Neural progenitor cell (in vitro differentiated cells): Measurements from ENCODE around the gene LAMB4.

Experiments used
- EZH2 ChIP-seq: fragments of 200-600 bp; sonication (generic); IDR thresholded peaks from 2 replicates; pipeline ENCODE4 v1.6.1; 2017; ENCODE audit warnings: antibody characterized with exemption, mild to moderate bottlenecking, moderate library complexity
- TF ChIP-seq, protein P1 (sequence below): fragments of 200-600 bp; sonication (generic); IDR thresholded peaks from 2 replicates; pipeline ENCODE4 v1.5.1; 2017; ENCODE audit warnings: antibody characterized with exemption, mild to moderate bottlenecking

DNA sequence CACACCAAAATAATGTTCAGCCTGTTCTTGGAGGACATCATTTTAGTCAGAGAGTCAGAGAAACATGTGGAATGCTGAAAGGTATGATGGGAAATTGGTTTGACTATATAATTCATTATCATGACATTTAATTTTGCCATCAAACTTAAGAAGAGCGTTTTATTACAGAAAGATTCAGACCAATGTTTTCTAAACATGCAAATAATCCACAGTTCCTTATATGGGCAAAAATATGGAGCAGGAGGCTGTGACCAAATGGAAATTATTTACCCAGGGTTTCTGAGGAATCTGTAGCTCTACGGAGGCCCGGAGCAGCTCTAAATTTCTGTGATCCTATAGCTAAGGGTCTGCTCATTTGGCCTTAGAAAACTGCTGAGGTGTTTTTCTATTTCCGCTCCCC is 33.2 kb downstream of the LAMB4 start:
- TF ChIP-seq, protein P1, sequence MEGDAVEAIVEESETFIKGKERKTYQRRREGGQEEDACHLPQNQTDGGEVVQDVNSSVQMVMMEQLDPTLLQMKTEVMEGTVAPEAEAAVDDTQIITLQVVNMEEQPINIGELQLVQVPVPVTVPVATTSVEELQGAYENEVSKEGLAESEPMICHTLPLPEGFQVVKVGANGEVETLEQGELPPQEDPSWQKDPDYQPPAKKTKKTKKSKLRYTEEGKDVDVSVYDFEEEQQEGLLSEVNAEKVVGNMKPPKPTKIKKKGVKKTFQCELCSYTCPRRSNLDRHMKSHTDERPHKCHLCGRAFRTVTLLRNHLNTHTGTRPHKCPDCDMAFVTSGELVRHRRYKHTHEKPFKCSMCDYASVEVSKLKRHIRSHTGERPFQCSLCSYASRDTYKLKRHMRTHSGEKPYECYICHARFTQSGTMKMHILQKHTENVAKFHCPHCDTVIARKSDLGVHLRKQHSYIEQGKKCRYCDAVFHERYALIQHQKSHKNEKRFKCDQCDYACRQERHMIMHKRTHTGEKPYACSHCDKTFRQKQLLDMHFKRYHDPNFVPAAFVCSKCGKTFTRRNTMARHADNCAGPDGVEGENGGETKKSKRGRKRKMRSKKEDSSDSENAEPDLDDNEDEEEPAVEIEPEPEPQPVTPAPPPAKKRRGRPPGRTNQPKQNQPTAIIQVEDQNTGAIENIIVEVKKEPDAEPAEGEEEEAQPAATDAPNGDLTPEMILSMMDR, result no peak
- no peak for TF ChIP-seq EZH2
